WTC11 (cell line): ENCODE measurements around the gene GAS2.

Experiments used
- ATF1 ChIP-seq: sonication (generic); formaldehyde crosslinking; IDR thresholded peaks from 2 replicates; pipeline ENCODE4 v1.8.1; 2023; ENCODE audit warnings: mild to moderate bottlenecking, moderate library complexity, missing genetic modification reagents
- ELF4 ChIP-seq: sonication (generic); formaldehyde crosslinking; IDR thresholded peaks from 2 replicates; pipeline ENCODE4 v1.8.1; 2022; ENCODE audit warnings: low read depth, mild to moderate bottlenecking, moderate library complexity, missing genetic modification reagents
- GABPB1 ChIP-seq: sonication (generic); formaldehyde crosslinking; IDR thresholded peaks from 2 replicates; pipeline ENCODE4 v1.8.1; 2023; ENCODE audit warnings: mild to moderate bottlenecking, missing genetic modification reagents
- MXD4 ChIP-seq: fragments of 250-450 bp; sonication (Bioruptor Pico); IDR thresholded peaks from 2 replicates; pipeline ENCODE4 v1.8.0; 2021; ENCODE audit warnings: mild to moderate bottlenecking, moderate library complexity, borderline replicate concordance
- NR3C1 ChIP-seq: sonication (generic); formaldehyde crosslinking; conservative IDR thresholded peaks from 2 replicates; pipeline ENCODE4 v1.8.1; 2023; ENCODE audit warnings: low read depth, mild to moderate bottlenecking, missing genetic modification reagents
- TP53 ChIP-seq: sonication (generic); formaldehyde crosslinking; IDR thresholded peaks from 2 replicates; pipeline ENCODE4 v1.8.1; 2023; ENCODE audit warnings: mild to moderate bottlenecking, missing genetic modification reagents
- TF ChIP-seq, protein P1 (sequence below): sonication (generic); formaldehyde crosslinking; IDR thresholded peaks from 2 replicates; pipeline ENCODE4 v1.8.0; 2022; ENCODE audit warnings: missing genetic modification reagents
- TF ChIP-seq, protein P2 (sequence below): sonication (generic); formaldehyde crosslinking; IDR thresholded peaks from 2 replicates; pipeline ENCODE4 v1.8.1; 2023; ENCODE audit warnings: mild to moderate bottlenecking, missing genetic modification reagents
- TF ChIP-seq, protein P3 (sequence below): fragments of 200-600 bp; IDR thresholded peaks from 2 replicates; pipeline ENCODE4 v1.8.0; 2022; ENCODE audit warnings: antibody characterized with exemption
- TF ChIP-seq, protein P4 (sequence below): sonication (generic); formaldehyde crosslinking; IDR thresholded peaks from 2 replicates; pipeline ENCODE4 v1.8.0; 2023; ENCODE audit warnings: missing genetic modification reagents
- TF ChIP-seq, protein P5 (sequence below): sonication (generic); formaldehyde crosslinking; IDR thresholded peaks from 2 replicates; pipeline ENCODE4 v1.8.0; 2023; ENCODE audit warnings: mild to moderate bottlenecking, missing genetic modification reagents

DNA sequence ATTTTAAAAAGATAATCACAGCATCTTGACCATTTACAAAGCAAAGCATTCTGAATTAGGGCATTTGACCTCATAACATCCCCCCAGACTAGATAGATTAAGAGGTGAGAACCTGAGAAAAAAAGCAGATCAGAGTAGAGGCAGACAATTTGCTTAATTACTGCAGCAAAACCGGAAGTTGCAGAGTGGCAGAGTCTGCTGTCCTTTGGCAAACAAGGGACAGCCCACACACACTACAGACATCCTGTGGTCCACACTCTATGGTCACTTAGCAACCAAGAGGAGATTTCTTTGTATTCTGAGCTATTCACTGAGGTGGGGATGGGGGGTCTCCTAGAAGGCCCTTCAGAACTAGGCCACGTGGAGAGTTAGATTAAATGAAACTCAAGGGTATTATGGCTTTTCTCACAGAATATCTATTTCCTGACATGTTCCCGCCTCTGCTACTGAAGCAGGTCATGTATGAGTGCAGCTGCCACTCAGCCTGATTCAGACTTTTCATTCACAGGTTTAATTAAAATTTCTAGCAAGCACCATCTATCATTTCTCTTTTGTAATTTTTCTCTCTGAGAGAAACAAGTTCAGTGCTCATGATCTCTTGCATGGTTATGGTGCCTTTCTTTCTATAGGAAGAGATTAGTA is 114.7 kb downstream of the GAS2 start:
- TF ChIP-seq, protein P1, sequence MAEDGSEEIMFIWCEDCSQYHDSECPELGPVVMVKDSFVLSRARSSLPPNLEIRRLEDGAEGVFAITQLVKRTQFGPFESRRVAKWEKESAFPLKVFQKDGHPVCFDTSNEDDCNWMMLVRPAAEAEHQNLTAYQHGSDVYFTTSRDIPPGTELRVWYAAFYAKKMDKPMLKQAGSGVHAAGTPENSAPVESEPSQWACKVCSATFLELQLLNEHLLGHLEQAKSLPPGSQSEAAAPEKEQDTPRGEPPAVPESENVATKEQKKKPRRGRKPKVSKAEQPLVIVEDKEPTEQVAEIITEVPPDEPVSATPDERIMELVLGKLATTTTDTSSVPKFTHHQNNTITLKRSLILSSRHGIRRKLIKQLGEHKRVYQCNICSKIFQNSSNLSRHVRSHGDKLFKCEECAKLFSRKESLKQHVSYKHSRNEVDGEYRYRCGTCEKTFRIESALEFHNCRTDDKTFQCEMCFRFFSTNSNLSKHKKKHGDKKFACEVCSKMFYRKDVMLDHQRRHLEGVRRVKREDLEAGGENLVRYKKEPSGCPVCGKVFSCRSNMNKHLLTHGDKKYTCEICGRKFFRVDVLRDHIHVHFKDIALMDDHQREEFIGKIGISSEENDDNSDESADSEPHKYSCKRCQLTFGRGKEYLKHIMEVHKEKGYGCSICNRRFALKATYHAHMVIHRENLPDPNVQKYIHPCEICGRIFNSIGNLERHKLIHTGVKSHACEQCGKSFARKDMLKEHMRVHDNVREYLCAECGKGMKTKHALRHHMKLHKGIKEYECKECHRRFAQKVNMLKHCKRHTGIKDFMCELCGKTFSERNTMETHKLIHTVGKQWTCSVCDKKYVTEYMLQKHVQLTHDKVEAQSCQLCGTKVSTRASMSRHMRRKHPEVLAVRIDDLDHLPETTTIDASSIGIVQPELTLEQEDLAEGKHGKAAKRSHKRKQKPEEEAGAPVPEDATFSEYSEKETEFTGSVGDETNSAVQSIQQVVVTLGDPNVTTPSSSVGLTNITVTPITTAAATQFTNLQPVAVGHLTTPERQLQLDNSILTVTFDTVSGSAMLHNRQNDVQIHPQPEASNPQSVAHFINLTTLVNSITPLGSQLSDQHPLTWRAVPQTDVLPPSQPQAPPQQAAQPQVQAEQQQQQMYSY (CRISPR knock-in tag) = no peak
- TF ChIP-seq, protein P2, sequence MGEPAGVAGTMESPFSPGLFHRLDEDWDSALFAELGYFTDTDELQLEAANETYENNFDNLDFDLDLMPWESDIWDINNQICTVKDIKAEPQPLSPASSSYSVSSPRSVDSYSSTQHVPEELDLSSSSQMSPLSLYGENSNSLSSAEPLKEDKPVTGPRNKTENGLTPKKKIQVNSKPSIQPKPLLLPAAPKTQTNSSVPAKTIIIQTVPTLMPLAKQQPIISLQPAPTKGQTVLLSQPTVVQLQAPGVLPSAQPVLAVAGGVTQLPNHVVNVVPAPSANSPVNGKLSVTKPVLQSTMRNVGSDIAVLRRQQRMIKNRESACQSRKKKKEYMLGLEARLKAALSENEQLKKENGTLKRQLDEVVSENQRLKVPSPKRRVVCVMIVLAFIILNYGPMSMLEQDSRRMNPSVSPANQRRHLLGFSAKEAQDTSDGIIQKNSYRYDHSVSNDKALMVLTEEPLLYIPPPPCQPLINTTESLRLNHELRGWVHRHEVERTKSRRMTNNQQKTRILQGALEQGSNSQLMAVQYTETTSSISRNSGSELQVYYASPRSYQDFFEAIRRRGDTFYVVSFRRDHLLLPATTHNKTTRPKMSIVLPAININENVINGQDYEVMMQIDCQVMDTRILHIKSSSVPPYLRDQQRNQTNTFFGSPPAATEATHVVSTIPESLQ = no peak
- TF ChIP-seq TP53 = no peak
- TF ChIP-seq ATF1 (CRISPR knock-in tag) = no peak
- TF ChIP-seq, protein P3, sequence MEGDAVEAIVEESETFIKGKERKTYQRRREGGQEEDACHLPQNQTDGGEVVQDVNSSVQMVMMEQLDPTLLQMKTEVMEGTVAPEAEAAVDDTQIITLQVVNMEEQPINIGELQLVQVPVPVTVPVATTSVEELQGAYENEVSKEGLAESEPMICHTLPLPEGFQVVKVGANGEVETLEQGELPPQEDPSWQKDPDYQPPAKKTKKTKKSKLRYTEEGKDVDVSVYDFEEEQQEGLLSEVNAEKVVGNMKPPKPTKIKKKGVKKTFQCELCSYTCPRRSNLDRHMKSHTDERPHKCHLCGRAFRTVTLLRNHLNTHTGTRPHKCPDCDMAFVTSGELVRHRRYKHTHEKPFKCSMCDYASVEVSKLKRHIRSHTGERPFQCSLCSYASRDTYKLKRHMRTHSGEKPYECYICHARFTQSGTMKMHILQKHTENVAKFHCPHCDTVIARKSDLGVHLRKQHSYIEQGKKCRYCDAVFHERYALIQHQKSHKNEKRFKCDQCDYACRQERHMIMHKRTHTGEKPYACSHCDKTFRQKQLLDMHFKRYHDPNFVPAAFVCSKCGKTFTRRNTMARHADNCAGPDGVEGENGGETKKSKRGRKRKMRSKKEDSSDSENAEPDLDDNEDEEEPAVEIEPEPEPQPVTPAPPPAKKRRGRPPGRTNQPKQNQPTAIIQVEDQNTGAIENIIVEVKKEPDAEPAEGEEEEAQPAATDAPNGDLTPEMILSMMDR = no peak
- no peak for TF ChIP-seq GABPB1 (CRISPR knock-in tag)
- TF ChIP-seq NR3C1 (CRISPR knock-in tag) = no peak
- TF ChIP-seq, protein P4, sequence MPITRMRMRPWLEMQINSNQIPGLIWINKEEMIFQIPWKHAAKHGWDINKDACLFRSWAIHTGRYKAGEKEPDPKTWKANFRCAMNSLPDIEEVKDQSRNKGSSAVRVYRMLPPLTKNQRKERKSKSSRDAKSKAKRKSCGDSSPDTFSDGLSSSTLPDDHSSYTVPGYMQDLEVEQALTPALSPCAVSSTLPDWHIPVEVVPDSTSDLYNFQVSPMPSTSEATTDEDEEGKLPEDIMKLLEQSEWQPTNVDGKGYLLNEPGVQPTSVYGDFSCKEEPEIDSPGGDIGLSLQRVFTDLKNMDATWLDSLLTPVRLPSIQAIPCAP (CRISPR knock-in tag) = no peak
- TF ChIP-seq, protein P5, sequence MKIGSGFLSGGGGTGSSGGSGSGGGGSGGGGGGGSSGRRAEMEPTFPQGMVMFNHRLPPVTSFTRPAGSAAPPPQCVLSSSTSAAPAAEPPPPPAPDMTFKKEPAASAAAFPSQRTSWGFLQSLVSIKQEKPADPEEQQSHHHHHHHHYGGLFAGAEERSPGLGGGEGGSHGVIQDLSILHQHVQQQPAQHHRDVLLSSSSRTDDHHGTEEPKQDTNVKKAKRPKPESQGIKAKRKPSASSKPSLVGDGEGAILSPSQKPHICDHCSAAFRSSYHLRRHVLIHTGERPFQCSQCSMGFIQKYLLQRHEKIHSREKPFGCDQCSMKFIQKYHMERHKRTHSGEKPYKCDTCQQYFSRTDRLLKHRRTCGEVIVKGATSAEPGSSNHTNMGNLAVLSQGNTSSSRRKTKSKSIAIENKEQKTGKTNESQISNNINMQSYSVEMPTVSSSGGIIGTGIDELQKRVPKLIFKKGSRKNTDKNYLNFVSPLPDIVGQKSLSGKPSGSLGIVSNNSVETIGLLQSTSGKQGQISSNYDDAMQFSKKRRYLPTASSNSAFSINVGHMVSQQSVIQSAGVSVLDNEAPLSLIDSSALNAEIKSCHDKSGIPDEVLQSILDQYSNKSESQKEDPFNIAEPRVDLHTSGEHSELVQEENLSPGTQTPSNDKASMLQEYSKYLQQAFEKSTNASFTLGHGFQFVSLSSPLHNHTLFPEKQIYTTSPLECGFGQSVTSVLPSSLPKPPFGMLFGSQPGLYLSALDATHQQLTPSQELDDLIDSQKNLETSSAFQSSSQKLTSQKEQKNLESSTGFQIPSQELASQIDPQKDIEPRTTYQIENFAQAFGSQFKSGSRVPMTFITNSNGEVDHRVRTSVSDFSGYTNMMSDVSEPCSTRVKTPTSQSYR (CRISPR knock-in tag) = no peak
- TF ChIP-seq ELF4 = no peak
- no peak for TF ChIP-seq MXD4 (CRISPR knock-in tag)
